ENCODE measurements around the gene CDH22. TPM values are rescaled to one million over a fixed set of nuclear protein-coding genes. Genes with fewer than 3 reads are reported as not detected.

The CDH22 gene
- polyA plus RNA-seq, 1 donor from 2014 or later: 2.1 TPM

- Histone ChIP-seq H3F3A (ENCODE audit: insufficient read depth, low read length, poor library complexity, severe bottlenecking) (no peaks in the 10 kb centered on the region), H3K9ac (ENCODE audit: low read length) (no peak overlapping the region), H2AFZ (ENCODE audit: low read depth, low read length) (no peak overlapping the region), H3K9me2 (ENCODE audit: insufficient read depth, low read length) (no peaks in the 10 kb centered on the region), H3K9me3 (ENCODE audit: low read length) (no peaks in the 10 kb centered on the region), H3K27ac (ENCODE audit: low read length) (no peak overlapping the region), H3K27me3 (ENCODE audit: insufficient read depth, low read depth, low read length) (no peaks in the 10 kb centered on the region), H3K79me2 (replicated peaks; ENCODE audit: insufficient read depth, low read length) (no peaks in the 10 kb centered on the region), H3K36me3 (ENCODE audit: insufficient read depth, low read length) (no peaks in the 10 kb centered on the region), H3K4me2 (ENCODE audit: low read length) (no peak overlapping the region), H3K4me3 (ENCODE audit: low read length) (no peak overlapping the region), H4K20me1 (ENCODE audit: insufficient read depth) (no peaks in the 10 kb centered on the region)
- TF ChIP-seq, protein P1, sequence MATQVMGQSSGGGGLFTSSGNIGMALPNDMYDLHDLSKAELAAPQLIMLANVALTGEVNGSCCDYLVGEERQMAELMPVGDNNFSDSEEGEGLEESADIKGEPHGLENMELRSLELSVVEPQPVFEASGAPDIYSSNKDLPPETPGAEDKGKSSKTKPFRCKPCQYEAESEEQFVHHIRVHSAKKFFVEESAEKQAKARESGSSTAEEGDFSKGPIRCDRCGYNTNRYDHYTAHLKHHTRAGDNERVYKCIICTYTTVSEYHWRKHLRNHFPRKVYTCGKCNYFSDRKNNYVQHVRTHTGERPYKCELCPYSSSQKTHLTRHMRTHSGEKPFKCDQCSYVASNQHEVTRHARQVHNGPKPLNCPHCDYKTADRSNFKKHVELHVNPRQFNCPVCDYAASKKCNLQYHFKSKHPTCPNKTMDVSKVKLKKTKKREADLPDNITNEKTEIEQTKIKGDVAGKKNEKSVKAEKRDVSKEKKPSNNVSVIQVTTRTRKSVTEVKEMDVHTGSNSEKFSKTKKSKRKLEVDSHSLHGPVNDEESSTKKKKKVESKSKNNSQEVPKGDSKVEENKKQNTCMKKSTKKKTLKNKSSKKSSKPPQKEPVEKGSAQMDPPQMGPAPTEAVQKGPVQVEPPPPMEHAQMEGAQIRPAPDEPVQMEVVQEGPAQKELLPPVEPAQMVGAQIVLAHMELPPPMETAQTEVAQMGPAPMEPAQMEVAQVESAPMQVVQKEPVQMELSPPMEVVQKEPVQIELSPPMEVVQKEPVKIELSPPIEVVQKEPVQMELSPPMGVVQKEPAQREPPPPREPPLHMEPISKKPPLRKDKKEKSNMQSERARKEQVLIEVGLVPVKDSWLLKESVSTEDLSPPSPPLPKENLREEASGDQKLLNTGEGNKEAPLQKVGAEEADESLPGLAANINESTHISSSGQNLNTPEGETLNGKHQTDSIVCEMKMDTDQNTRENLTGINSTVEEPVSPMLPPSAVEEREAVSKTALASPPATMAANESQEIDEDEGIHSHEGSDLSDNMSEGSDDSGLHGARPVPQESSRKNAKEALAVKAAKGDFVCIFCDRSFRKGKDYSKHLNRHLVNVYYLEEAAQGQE (IDR thresholded peaks at IDR 0.05; ENCODE audit: borderline replicate concordance): no peak
- no peak for TF ChIP-seq EP300 (conservative IDR thresholded peaks at IDR 0.05; ENCODE audit: poor library complexity, severe bottlenecking)
These were observed 154.0 kb downstream of the CDH22 start for GRCh38 chr20:46154305-46154704.

- no peaks in the 10 kb centered on the region for H3K9me2 ChIP-seq (ENCODE audit: insufficient read depth, low read length)
- no peak for TF ChIP-seq EP300 (conservative IDR thresholded peaks at IDR 0.05; ENCODE audit: poor library complexity, severe bottlenecking)
- TF ChIP-seq, protein P1 (IDR thresholded peaks at IDR 0.05; ENCODE audit: borderline replicate concordance): no peak
- TF ChIP-seq MXI1 (conservative IDR thresholded peaks at IDR 0.05; ENCODE audit: poor library complexity, severe bottlenecking): no peak
- no peak for TF ChIP-seq EZH2 (IDR thresholded peaks at IDR 0.05; ENCODE audit: borderline replicate concordance, insufficient read depth, low read length, poor library complexity, severe bottlenecking)
- no peak for TF ChIP-seq POLR2AphosphoS5 (IDR thresholded peaks at IDR 0.05)
- TF ChIP-seq SMC3 (conservative IDR thresholded peaks at IDR 0.05; ENCODE audit: poor library complexity): no peak
- TF ChIP-seq RAD21 (conservative IDR thresholded peaks at IDR 0.05): no peak
- TF ChIP-seq TAF1 (IDR thresholded peaks at IDR 0.05; ENCODE audit: low read depth): no peak
- TF ChIP-seq CTCF (IDR thresholded peaks at IDR 0.05; ENCODE audit: poor library complexity, severe bottlenecking): no peak
These were observed 155.3 kb downstream of the CDH22 start for GRCh38 chr20:46152824-46153586.

More at GRCh38 chr20:46152824-46153586, 155.3 kb downstream of the CDH22 start:
- Histone ChIP-seq H3K4me3 (ENCODE audit: low read length) (no peak overlapping the region), H3K27ac (ENCODE audit: low read length) (no peak overlapping the region), H2AFZ (ENCODE audit: low read depth, low read length) (no peak overlapping the region), H3K9ac (ENCODE audit: low read length) (no peak overlapping the region), H3F3A (ENCODE audit: insufficient read depth, low read length, poor library complexity, severe bottlenecking) (no peaks in the 10 kb centered on the region), H3K79me2 (replicated peaks; ENCODE audit: insufficient read depth, low read length) (no peaks in the 10 kb centered on the region), H3K36me3 (ENCODE audit: insufficient read depth, low read length) (no peaks in the 10 kb centered on the region), H3K9me3 (ENCODE audit: low read length) (no peaks in the 10 kb centered on the region), H3K4me2 (ENCODE audit: low read length) (no peak overlapping the region), H4K20me1 (ENCODE audit: insufficient read depth) (no peaks in the 10 kb centered on the region), H3K27me3 (ENCODE audit: insufficient read depth, low read depth, low read length) (no peaks in the 10 kb centered on the region)

Data from neural cell (in vitro differentiated cells).